GM12865 (cell line): ENCODE results near the gene BBOX1.

Experiments
- DNase-seq: peaks from one replicate; pipeline ENCODE4 v3.0.0; 2010; ENCODE audit warnings: low read depth
- H3K4me3 ChIP-seq: 2 replicates; pipeline ENCODE4 v1.5.1; 2011; ENCODE audit warnings: mild to moderate bottlenecking, low read depth, low read length, control low read depth
- TF ChIP-seq, protein P1 (sequence below): IDR thresholded peaks from 2 replicates; pipeline ENCODE4 v1.5.1; 2011; ENCODE audit warnings: low read length, control low read depth, low read depth, inconsistent platforms; ENCODE audit not compliant: insufficient read depth; ENCODE audit errors: missing control alignments

BBOX1 gene

GRCh38 chr11:27025957-27026733, 14.5 kb upstream of the BBOX1 start:
- no peak for DNase-seq
- TF ChIP-seq, protein P1, sequence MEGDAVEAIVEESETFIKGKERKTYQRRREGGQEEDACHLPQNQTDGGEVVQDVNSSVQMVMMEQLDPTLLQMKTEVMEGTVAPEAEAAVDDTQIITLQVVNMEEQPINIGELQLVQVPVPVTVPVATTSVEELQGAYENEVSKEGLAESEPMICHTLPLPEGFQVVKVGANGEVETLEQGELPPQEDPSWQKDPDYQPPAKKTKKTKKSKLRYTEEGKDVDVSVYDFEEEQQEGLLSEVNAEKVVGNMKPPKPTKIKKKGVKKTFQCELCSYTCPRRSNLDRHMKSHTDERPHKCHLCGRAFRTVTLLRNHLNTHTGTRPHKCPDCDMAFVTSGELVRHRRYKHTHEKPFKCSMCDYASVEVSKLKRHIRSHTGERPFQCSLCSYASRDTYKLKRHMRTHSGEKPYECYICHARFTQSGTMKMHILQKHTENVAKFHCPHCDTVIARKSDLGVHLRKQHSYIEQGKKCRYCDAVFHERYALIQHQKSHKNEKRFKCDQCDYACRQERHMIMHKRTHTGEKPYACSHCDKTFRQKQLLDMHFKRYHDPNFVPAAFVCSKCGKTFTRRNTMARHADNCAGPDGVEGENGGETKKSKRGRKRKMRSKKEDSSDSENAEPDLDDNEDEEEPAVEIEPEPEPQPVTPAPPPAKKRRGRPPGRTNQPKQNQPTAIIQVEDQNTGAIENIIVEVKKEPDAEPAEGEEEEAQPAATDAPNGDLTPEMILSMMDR = no peak
- no peak overlapping the region for H3K4me3 ChIP-seq

DNA sequence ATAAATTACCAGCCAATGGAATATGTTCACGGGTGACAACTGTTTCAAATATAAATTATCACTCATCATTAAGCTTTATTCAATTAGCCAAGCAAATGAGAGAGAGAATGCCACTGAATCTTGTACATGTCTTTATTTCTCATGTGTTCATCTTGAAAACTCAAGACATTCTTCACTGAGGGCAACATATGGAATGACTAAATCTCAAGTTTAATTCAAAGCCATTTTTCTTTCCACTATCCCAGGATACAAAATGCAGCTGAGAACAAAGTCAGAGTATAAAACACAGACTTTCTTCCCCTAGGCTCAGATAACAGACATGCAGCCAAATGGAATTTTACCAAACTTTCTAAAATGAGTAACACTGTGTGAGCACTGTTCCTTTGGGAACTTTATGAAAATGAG, 12.1 kb upstream of the BBOX1 start:
- TF ChIP-seq, protein P1 = no peak
- no peak overlapping the region for H3K4me3 ChIP-seq
- DNase-seq = no peak

DNA sequence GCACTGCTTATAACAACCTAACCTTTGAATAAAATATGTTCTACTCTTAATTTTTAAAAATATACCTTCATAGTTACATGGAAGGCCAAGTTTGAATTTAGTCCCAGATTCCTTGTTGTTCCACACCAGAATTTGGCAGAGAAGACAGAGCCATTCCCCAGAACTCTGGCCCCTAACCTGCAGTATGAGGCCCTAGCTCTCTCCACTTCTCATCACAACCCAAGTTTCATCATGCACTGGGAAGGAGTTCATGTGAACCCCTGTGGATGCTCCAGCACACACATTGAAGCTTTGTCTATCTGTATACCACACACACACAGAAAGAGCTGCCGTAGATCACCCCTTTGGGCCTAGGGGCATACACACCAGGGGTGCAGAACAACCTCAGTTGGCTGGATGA, 10.6 kb upstream of the BBOX1 start:
- no peak overlapping the region for H3K4me3 ChIP-seq
- TF ChIP-seq, protein P1 = no peak

GRCh38 chr11:27031754-27032153, 8.9 kb upstream of the BBOX1 start:
- TF ChIP-seq, protein P1 = no peak
- no peak overlapping the region for H3K4me3 ChIP-seq
- no peak for DNase-seq

More for the DNA sequence above, 10.6 kb upstream of the BBOX1 start:
- DNase-seq = no peak

DNA sequence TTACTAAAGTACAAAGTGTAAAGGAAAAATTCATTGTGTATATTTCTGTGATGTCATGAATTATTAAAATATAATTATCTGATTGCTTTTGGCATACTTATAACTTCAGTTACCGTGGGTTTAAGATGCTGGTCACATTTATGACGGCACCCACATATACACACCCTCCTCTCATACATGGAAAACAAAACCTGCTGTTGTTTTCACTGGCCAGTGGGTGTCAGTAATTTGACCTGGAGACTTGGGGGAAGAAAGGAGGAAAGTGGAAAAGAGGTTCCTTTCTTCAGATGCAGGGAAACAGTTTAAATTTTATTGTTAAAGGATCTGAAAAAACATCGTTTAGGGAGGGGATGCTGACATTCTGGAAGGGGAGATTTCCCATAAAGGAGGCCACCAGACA, 742 bp upstream of the BBOX1 start:
- TF ChIP-seq, protein P1 = no peak
- H3K4me3 ChIP-seq = no peak overlapping the region
- DNase-seq = no peak

- H3K4me3 ChIP-seq = no peak overlapping the region
- DNase-seq = no peak
- TF ChIP-seq, protein P1 = no peak
These were observed 705 bp downstream of the BBOX1 start for GRCh38 chr11:27041141-27041899.

DNA sequence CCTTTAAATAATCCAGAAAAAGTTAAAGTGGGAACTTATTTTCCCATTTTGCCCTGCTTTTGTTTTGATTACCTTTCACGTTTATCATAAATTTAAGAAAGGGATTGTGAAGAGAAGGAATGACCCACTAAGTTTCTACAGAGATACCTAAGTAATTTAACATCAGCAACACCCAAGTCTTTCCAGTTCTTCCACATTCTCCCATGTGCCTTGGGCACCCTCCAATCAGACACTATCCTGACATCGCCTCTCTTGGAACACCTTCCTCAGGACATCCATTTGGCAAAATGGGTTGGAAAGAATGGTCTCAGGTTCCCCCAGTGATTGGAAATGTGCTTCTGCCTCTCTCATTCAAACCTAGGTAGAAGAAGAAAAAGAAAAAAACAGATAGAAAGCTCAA, 6.3 kb downstream of the BBOX1 start:
- H3K4me3 ChIP-seq = no peak overlapping the region
- no peak for DNase-seq
- TF ChIP-seq, protein P1 = no peak
